ENCODE measurements around the gene TIMM13.
A peak's percentile ranks its signal among the peaks of the same experiment; 100 is the strongest.
"Not testable (repeated sequence)": the region's sequence is repeated elsewhere in the genome, so short reads cannot be mapped to it uniquely, and the experiment has no call there.

Gene TIMM13

DNA sequence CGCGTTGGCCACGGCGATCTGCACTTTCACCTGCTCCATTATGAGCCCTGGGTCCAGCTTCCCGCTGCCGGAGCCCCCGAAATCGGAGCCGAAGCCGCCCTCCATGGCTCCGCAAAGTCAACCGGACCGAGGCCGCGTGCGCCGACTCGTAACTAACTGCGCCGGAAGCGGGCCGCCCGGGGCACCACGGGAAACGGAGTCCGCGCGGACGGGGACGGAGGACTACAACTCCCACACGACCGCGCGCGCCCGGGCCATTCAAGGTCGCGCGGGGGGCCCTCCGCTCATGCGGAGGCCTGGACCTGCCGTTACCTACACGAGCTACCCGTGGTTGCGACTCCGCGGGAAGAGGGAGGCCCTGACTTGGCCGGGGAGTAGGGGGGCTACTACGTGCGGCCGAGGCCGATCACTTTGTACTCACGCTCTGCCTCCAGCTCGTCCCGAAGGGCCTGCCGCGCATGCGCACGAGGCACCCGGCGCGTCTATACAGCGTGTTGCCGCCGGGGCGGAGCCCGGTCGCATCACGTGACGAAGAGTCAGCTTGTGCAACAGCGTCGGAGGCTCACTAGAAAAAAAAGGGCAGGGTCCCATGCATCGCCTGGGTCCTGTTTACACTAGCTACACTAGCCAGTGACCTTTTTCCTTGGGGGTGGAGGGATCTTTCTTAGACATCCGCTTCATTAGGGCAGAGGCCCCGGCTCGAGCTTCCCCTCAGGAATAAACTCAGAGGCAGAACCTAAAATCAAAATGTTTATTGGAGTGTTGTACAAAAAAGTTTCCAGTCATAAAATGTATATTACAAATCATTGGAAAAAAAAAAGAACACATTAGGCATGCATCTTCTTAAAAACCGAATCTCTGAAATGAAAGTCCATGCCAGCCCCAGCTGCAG lies at the start of gene TIMM13:
Gene TIMM13, minus strand, starts transcription at position 158 of the 892 bp plus-strand sequence. Its CDS starts 53 bp downstream, at position 105.
- peak; percentile 89 to 91 for DNase-seq (ENCODE audit: low read depth in 2 of 2, low spot score in 1 of 2)

DNA sequence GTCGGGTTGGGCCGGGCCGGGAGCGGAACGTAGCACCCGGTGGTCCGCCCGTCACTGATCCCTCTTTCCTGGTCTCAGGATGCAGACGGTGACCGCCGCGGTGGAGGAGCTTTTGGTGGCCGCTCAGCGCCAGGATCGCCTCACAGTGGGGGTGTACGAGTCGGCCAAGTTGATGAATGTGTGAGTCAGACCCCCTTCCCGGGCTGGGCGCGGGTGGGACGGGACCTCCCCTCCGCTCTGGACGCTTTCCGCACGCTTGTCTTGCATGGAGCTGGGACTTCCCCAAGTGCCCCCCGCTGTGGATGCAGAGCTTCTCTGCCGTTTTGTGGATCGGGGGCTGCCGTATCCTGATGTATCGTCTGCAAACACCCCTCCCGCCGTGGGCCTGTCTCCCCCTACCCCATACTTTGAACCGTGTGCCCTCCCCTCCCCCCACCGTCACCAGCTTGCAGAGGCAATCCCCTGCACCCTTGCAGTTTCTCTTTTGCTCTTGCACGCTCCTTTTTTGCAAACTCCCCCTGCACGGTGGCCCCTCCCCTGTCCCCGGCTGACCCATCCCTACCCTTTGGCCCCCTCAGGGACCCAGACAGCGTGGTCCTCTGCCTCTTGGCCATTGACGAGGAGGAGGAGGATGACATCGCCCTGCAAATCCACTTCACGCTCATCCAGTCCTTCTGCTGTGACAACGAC lies 49.2 kb upstream of the TIMM13 start:
- peak in 1 of 2 donors; percentile 61 for DNase-seq (ENCODE audit: low read depth in 2 of 2, low spot score in 1 of 2)

- peak; percentile 96 to 97 for DNase-seq (ENCODE audit: low read depth in 2 of 2, low spot score in 1 of 2)
Measured at GRCh38 chr19:2475702-2476450, 48.5 kb upstream of the TIMM13 start, which contains the start of gene GADD45B. GADD45B (plus strand) TSS chr19:2476127; CDS start chr19:2476359, 232 bp downstream.

- DNase-seq (ENCODE audit: low read depth in 2 of 2, low spot score in 1 of 2) = peak in 1 of 2 donors; percentile 44
Measured at GRCh38 chr19:2475018-2475701, 47.8 kb upstream of the TIMM13 start.

DNA sequence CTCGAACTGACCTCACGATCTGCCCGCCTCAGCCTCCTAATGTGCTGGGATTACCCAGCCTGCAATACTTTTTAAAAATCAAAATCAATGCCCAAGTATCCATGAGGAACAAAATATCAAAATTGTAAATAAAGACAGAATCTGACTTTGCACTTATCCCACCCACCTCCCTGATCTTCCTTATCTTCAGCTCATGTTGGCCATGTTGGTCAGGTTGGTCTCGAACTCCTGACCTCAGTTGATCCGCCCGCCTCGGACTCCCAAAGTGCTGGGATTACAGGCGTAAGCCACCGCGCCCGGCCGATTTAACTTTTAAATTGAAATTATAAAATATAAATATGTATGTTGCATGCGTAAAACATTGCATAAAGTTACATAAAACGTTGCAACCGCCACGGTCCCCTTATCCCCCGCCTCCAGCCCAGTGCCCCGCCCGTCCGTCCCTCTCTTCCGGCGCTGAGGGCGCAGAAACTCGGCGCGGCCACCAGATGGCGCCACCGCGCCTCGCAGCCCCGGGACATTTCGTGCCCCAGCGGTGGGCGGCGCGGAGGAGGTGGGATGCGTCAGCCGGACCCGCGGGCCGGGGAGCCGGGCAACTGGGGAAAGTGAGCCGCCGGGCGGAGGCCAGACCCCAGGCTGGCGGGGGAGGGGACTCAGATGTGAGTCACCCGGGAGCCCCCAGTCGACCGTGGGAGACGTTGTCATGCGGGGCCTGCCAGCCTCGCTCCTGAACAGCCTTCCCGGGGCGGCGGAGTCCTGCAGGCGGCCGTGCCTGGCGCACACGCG lies 47.0 kb upstream of the TIMM13 start:
- peak; percentile 86 to 93 for DNase-seq (ENCODE audit: low read depth in 2 of 2, low spot score in 1 of 2)

DNA sequence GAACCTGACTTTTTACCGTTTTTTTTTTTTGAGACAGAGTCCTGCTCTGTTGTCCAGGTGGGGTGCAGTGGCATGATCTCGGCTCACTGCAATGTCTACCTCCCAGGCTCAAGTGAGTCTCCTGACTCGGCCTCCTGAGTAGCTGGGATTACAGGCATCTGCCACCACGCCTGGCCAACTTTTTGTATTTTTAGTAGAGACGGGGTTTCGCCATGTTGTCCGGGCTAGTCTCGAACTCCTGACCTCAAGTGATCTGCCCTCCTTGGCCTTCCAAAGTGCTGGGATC lies 42.5 kb upstream of the TIMM13 start:
- not testable (repeated sequence) for DNase-seq (ENCODE audit: low read depth in 2 of 2, low spot score in 1 of 2)

GRCh38 chr19:2469102-2469914 lies 41.9 kb upstream of the TIMM13 start:
- no peak for DNase-seq (ENCODE audit: low read depth in 2 of 2, low spot score in 1 of 2)

DNA sequence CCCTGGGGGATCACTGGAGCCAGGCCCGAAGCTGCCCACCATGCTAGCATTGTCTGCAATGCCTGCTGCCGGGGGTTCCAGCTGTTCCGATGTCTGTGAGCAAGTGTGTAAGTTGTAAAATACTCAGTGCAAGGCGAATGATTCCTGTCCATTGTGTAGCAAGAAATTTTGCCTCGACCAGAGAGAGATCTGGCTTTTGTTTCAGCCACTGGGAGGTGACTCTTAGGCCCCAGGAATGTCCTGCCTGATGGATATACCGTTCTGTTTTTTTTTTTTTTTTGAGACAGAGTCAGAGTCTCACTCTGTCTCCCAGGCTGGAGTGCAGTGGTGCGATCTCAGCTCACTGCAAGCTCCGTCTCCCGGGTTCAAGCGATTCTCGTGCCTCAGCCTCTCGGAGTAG lies 41.2 kb upstream of the TIMM13 start:
- no peak for DNase-seq (ENCODE audit: low read depth in 2 of 2, low spot score in 1 of 2)

GRCh38 chr19:2464389-2464788 lies 37.0 kb upstream of the TIMM13 start:
- DNase-seq (ENCODE audit: low read depth in 2 of 2, low spot score in 1 of 2) = no peak

DNA sequence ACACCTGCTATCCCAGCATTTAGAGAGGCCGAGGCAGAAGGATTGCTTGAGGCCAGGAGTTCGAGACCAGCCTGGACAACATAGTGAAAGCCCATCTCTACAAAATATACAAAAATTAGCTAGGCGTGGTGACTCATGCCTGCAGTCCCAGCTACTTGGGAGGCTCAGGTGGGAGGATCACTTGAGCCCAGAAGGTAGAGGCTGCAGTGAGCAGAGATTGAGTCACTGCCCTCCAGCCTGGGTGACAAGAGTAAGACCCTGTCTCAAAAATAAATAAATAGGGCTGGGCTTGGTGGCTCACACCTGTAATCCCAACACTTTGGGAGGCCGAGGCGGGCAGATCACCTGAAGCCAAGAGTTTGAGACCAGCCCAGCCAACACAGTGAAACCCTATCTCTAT lies 36.3 kb upstream of the TIMM13 start:
- DNase-seq (ENCODE audit: low read depth in 2 of 2, low spot score in 1 of 2) = not testable (repeated sequence)

DNA sequence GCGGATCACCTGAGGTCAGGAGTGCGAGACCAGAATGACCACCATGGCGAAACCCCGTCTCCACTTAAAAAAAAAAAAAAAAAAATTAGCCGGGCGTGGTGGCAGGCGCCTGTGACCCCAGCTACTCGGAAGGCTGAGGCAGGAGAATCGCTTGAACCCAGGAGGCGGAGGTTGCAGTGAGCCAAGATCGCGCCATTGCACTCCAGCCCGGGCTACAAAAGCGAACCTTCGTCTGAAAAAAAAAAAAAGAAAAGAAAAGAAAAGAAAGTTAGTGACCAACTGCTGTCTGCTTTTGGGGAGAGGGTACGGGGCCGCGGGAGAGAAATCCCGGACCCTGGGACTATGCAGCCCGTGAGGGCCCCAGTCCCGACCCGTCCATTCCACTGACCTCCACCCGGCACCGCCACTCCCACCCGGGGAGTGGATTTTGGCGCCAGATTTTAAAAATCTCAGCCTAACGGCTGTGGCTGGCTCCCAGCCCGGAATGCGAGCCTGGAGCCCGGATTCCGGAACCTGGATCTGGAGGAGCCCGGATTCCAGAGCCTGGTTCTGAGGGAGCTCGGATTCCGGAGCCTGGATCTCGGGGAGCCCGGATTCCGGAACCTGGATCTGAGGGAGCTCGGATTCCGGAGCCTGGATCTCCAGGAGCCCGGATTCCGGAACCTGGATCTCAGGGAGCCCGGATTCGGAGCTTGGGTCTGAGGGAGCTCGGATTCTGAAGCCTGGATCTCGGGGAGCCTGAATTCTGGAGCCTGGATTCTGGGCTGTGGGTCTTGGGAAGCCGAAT lies 35.4 kb upstream of the TIMM13 start:
- DNase-seq (ENCODE audit: low read depth in 2 of 2, low spot score in 1 of 2) = no peak

GRCh38 chr19:2461751-2462634 lies 34.6 kb upstream of the TIMM13 start:
- peak in 1 of 2 donors; percentile 37 for DNase-seq (ENCODE audit: low read depth in 2 of 2, low spot score in 1 of 2)

- no peak for DNase-seq (ENCODE audit: low read depth in 2 of 2, low spot score in 1 of 2)
Measured at GRCh38 chr19:2460245-2460644, 32.9 kb upstream of the TIMM13 start.

DNA sequence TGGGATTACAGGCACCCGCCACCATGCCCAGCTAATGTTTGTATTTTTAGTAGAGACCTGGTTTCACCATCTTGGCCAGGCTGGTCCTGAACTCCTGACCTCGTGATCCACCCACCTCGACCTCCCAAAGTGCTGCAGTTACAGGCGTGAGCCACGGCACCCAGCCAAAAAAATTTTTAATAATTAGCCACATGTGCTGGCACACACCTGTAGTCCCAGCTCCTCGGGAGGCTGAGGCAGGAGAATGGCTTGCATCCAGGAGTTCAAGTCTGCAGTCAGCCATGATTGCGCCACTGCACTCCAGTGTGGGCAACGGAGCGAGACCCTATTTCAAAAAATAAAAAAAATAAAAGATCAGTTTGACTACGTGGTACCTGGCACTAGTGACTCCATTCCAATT lies 31.4 kb upstream of the TIMM13 start:
- not testable (repeated sequence) for DNase-seq (ENCODE audit: low read depth in 2 of 2, low spot score in 1 of 2)

DNA sequence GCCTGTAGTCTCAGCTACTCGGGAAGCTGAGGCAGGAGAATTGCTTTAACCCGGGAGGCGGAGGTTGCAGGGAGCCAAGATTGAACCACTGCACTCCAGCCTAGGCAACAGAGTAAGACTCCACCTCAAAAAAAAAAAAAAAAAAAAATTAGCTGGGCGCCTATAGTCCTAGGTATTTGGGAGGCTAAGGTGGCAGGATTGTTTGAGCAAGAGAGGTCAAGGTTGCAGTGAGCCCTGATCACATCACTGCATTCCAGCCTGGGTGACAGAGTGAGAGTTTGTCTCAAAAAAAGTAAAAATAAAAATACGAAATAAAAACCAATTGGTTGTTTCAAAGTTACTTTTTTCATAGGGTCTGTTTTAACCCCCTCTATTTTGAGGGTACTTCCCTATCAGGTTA lies 30.7 kb upstream of the TIMM13 start:
- no peak for DNase-seq (ENCODE audit: low read depth in 2 of 2, low spot score in 1 of 2)

DNA sequence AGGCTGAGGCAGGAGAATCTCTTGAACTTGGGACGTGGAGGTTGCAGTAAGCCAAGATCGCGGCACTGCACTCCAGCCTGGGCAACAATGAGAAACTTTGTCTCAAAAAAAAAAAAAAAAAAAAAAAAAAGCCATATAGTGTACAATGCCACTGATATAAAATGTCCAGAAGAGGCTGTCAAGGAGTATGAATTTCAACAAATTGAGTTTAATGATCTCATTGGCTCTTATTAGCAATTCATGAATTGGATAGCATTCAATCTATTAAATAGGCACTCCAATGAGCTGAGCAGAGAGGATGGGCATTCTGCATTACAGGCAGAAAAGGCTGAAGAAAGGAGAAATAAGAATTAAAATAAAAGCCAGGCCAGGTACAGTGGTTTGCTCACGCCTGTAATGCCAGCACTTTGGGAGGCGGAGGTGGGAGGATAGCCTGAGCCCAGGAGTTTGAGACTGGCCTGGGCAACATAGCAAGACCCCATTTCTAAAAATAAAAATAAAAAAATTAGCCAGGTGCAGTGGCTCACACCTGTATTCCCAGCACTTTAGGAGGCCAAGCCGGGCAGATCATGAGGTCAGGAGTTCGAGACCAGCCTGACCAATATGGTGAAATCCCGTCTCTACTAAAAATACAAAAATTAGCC lies 30.1 kb upstream of the TIMM13 start:
- DNase-seq (ENCODE audit: low read depth in 2 of 2, low spot score in 1 of 2) = no peak
